Measurements from ENCODE around the gene TJP3. TPM values are rescaled to one million over a fixed set of nuclear protein-coding genes. Genes with fewer than 3 reads are reported as not detected.

Gene TJP3
- total RNA-seq, 4 donors from 2014 or later: 0.06 to 4.2 (median 0.17) TPM; not detected in 1

GRCh38 chr19:3745363-3746045 is 37.3 kb downstream of the TJP3 start:
- H3K27ac ChIP-seq (replicated peaks in 1 of 4): no peak overlapping the region
- H3K4me1 ChIP-seq: no peaks in the 10 kb centered on the region
- no peaks in the 10 kb centered on the region for H3K9me3 ChIP-seq
- H3K27me3 ChIP-seq: peaks cover 0 to 27% (median 0%) of the 10 kb centered on the region in 4 donors
- intact Hi-C loops (cut with DNase I): no loop called here
- H3K4me3 ChIP-seq: no peak overlapping the region
- TF ChIP-seq POLR2AphosphoS5 (IDR thresholded peaks at IDR 0.05): no peak
- no peak for TF ChIP-seq EP300 (IDR thresholded peaks at IDR 0.05)
- no peak for TF ChIP-seq POLR2A (IDR thresholded peaks at IDR 0.05; ENCODE audit: low read depth)
- no peak for TF ChIP-seq CTCF (IDR thresholded peaks at IDR 0.05)
- no peak for DNase-seq (ENCODE audit: extremely low spot score)
- 80% methylated on average over 5 of the region's 8 CpGs for WGBS
- H3K36me3 ChIP-seq: peaks cover 8 to 12% (median 10%) of the 10 kb centered on the region in 4 donors

- WGBS: 80% methylated on average over 26 of the region's 31 CpGs
- Histone ChIP-seq H3K36me3 (peaks cover 18 to 22% (median 20%) of the 10 kb centered on the region in 4 donors), H3K4me1 (no peaks in the 10 kb centered on the region), H3K9me3 (no peaks in the 10 kb centered on the region), H3K4me3 (no peak overlapping the region), H3K27me3 (peaks cover 0 to 27% (median 0%) of the 10 kb centered on the region in 4 donors), H3K27ac (replicated peaks in 1 of 4) (no peak overlapping the region)
- intact Hi-C loops (cut with DNase I): no loop called here
- TF ChIP-seq POLR2A (IDR thresholded peaks at IDR 0.05; ENCODE audit: low read depth) (no peak), POLR2AphosphoS5 (IDR thresholded peaks at IDR 0.05) (no peak), CTCF (IDR thresholded peaks at IDR 0.05) (no peak), EP300 (IDR thresholded peaks at IDR 0.05) (no peak)
- no peak for DNase-seq (ENCODE audit: extremely low spot score)
Observed at GRCh38 chr19:3746371-3747056, 38.3 kb downstream of the TJP3 start.

- peaks cover 41 to 47% (median 45%) of the 10 kb centered on the region in 4 donors for H3K36me3 ChIP-seq
- intact Hi-C loops (cut with DNase I): no loop called here
- WGBS: 87% methylated on average over 8 of the region's 8 CpGs
- H3K4me3 ChIP-seq: no peak overlapping the region
- TF ChIP-seq EP300 (IDR thresholded peaks at IDR 0.05) (no peak), POLR2A (IDR thresholded peaks at IDR 0.05; ENCODE audit: low read depth) (no peak), CTCF (IDR thresholded peaks at IDR 0.05) (no peak), POLR2AphosphoS5 (IDR thresholded peaks at IDR 0.05) (no peak)
- DNase-seq (ENCODE audit: extremely low spot score): no peak
- no peaks in the 10 kb centered on the region for H3K4me1 ChIP-seq
- peaks cover 0 to 27% (median 0%) of the 10 kb centered on the region in 4 donors for H3K27me3 ChIP-seq
- no peak overlapping the region for H3K27ac ChIP-seq (replicated peaks in 1 of 4)
- no peaks in the 10 kb centered on the region for H3K9me3 ChIP-seq
Observed at GRCh38 chr19:3748965-3749364, 40.8 kb downstream of the TJP3 start.

GRCh38 chr19:3750211-3750610 is 42.0 kb downstream of the TJP3 start:
- no peak for DNase-seq (ENCODE audit: extremely low spot score)
- H3K4me3 ChIP-seq: no peak overlapping the region
- H3K9me3 ChIP-seq: no peaks in the 10 kb centered on the region
- intact Hi-C loops (cut with DNase I): no loop called here
- WGBS: 100% methylated on average over 2 of the region's 2 CpGs
- TF ChIP-seq CTCF (IDR thresholded peaks at IDR 0.05): no peak
- no peak for TF ChIP-seq EP300 (IDR thresholded peaks at IDR 0.05)
- no peak for TF ChIP-seq POLR2AphosphoS5 (IDR thresholded peaks at IDR 0.05)
- no peak for TF ChIP-seq POLR2A (IDR thresholded peaks at IDR 0.05; ENCODE audit: low read depth)
- peaks cover 41 to 52% (median 49%) of the 10 kb centered on the region in 4 donors for H3K36me3 ChIP-seq
- H3K27ac ChIP-seq (replicated peaks in 1 of 4): no peak overlapping the region
- peaks cover 0 to 27% (median 0%) of the 10 kb centered on the region in 4 donors for H3K27me3 ChIP-seq
- no peaks in the 10 kb centered on the region for H3K4me1 ChIP-seq

Data from esophagus muscularis mucosa (tissue), 4 donors.